ENCODE data around the gene GRID1.

DNA sequence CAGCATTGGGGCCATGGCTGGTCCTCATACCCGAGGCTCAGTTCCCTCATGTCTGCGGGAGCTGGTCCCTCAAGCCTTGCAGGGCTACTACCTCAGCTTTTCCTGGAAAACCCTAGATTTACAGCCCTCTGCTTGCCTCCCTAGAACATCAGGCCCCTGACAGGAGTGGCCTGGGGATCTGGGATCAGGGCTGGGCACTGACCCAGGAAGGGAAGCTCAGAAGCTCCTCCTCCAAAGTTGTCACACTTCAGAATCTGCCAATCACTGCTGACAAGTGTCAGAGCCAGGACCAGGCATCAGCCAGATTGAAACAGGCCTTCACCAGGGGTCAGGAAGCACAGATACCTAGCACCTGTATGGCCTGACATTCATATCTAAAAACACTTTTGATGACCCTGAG, 115.2 kb downstream of the GRID1 start:
- TF ChIP-seq, protein P1, sequence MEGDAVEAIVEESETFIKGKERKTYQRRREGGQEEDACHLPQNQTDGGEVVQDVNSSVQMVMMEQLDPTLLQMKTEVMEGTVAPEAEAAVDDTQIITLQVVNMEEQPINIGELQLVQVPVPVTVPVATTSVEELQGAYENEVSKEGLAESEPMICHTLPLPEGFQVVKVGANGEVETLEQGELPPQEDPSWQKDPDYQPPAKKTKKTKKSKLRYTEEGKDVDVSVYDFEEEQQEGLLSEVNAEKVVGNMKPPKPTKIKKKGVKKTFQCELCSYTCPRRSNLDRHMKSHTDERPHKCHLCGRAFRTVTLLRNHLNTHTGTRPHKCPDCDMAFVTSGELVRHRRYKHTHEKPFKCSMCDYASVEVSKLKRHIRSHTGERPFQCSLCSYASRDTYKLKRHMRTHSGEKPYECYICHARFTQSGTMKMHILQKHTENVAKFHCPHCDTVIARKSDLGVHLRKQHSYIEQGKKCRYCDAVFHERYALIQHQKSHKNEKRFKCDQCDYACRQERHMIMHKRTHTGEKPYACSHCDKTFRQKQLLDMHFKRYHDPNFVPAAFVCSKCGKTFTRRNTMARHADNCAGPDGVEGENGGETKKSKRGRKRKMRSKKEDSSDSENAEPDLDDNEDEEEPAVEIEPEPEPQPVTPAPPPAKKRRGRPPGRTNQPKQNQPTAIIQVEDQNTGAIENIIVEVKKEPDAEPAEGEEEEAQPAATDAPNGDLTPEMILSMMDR (IDR thresholded peaks at IDR 0.05): no peak
- TF ChIP-seq ZFX (IDR thresholded peaks at IDR 0.05; ENCODE audit: borderline replicate concordance): no peak

Data from 22Rv1 (cell line).